SK-N-MC (cell line): ENCODE measurements around the gene MACROD2.

Source experiments
- EZH2 ChIP-seq: fragments of 200-600 bp; sonication (generic); IDR thresholded peaks from one replicate; pipeline ENCODE4 v1.6.1; 2017; ENCODE audit warnings: antibody characterized with exemption
- FOXP2 ChIP-seq: optimal IDR thresholded peaks from 2 replicates; pipeline ENCODE3; 2011; ENCODE audit warnings: mild to moderate bottlenecking, moderate library complexity; ENCODE audit not compliant: insufficient read depth; ENCODE audit errors: extremely low read length, control extremely low read depth
- POLR2AphosphoS5 ChIP-seq: IDR thresholded peaks from 2 replicates; pipeline ENCODE4 v1.6.1; 2012; ENCODE audit warnings: mild to moderate bottlenecking, low read depth, low read length, borderline replicate concordance

DNA sequence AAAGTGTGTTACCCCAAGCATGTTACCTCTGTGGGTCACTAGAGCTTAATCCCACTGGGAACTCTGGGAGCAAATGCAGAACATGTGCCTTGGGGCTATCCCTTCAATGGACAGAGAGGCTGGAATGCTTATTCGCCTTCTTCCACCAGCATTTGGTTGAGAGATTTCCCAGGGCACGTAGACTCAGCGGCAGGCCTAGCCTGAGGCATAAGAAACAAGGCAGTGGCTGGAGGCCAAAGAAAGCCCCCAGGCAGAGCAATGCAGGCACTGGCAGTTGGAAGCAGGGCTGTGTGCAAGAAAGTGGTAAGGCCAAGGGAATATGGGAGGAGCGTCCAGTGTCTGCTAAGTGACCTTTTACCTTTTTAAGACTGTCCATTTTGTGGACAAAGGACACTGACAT is 456.1 kb downstream of the MACROD2 start:
- TF ChIP-seq POLR2AphosphoS5: no peak
- TF ChIP-seq EZH2: no peak
- TF ChIP-seq FOXP2: no peak
